ENCODE results near the gene BGLAP.

BGLAP gene

GRCh38 chr1:156291226-156292061, 49.5 kb downstream of the BGLAP start:
- peak; percentile 49 for DNase-seq (ENCODE audit: low read depth, low spot score)
